ENCODE measurements around the gene SNX20.
A peak's percentile ranks its signal among the peaks of the same experiment; 100 is the strongest.

Gene SNX20

DNA sequence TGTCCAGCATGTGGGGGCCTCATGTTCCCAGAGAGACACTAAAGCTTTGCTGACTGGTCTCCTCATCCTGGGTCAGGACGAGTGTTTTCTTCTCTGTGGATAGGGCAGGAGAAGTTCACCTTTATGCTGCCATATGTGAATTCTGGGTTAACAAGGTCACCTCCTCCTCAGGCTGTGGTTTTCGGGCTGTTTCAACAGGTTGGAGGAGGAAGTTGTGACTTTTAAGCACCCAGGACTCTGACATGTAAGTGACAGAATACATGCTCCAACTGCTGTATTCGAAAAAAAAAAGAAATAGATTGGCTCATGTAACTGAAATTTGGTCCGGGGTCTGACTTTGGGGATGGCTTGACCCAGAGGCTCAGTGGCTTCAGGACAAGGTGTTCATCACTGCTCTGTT lies 54.2 kb downstream of the SNX20 start:
- Mint-ChIP-seq H3K9me3 (no peaks in the 10 kb centered on the region), H3K27me3 (ENCODE audit: low read depth) (no peaks in the 10 kb centered on the region), H3K27ac (peak overlapping the region in 2 of 3 experiments; percentile 50 to 78), H3K4me1 (peaks cover 25% of the 10 kb centered on the region), H3K4me3 (no peak overlapping the region), H3K36me3 (ENCODE audit: low read depth) (peaks cover 24% of the 10 kb centered on the region)
- TF ChIP-seq, protein P1, sequence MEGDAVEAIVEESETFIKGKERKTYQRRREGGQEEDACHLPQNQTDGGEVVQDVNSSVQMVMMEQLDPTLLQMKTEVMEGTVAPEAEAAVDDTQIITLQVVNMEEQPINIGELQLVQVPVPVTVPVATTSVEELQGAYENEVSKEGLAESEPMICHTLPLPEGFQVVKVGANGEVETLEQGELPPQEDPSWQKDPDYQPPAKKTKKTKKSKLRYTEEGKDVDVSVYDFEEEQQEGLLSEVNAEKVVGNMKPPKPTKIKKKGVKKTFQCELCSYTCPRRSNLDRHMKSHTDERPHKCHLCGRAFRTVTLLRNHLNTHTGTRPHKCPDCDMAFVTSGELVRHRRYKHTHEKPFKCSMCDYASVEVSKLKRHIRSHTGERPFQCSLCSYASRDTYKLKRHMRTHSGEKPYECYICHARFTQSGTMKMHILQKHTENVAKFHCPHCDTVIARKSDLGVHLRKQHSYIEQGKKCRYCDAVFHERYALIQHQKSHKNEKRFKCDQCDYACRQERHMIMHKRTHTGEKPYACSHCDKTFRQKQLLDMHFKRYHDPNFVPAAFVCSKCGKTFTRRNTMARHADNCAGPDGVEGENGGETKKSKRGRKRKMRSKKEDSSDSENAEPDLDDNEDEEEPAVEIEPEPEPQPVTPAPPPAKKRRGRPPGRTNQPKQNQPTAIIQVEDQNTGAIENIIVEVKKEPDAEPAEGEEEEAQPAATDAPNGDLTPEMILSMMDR (IDR thresholded peaks at IDR 0.05; ENCODE audit: unreplicated experiment in 3 of 3) = no peak

DNA sequence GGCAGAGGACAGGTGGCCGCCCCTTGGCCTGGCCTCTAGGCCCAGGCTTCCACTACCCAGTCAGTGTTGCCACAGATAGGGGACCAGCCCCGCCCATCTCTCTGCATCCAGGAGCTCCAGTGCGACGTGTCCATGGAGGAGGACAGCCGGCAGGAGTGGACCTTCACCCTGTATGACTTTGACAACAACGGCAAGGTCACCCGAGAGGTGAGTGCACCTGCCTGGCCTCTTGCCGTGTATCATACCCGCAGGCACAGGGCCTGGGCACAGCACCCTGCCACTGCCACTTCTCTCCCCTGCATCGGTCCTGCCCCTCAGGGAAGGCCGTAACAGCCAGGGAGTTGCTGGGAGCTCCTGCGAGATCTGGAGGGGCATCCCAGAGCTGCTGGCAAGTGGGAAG lies 55.7 kb downstream of the SNX20 start:
- H3K27ac Mint-ChIP-seq = no peak overlapping the region
- no peaks in the 10 kb centered on the region for H3K27me3 Mint-ChIP-seq (ENCODE audit: low read depth)
- TF ChIP-seq, protein P1 (IDR thresholded peaks at IDR 0.05; ENCODE audit: unreplicated experiment in 3 of 3) = no peak
- no peaks in the 10 kb centered on the region for H3K9me3 Mint-ChIP-seq
- H3K36me3 Mint-ChIP-seq (ENCODE audit: low read depth) = peaks cover 17% of the 10 kb centered on the region
- H3K4me3 Mint-ChIP-seq = no peak overlapping the region
- peaks cover 25% of the 10 kb centered on the region for H3K4me1 Mint-ChIP-seq

- peaks cover 19% of the 10 kb centered on the region for H3K36me3 Mint-ChIP-seq (ENCODE audit: low read depth)
- H3K27ac Mint-ChIP-seq = peak overlapping the region in 1 of 3 experiments; percentile 43
- H3K4me3 Mint-ChIP-seq = no peak overlapping the region
- H3K9me3 Mint-ChIP-seq = no peaks in the 10 kb centered on the region
- H3K27me3 Mint-ChIP-seq (ENCODE audit: low read depth) = no peaks in the 10 kb centered on the region
- TF ChIP-seq, protein P1 (IDR thresholded peaks at IDR 0.05; ENCODE audit: unreplicated experiment in 3 of 3) = no peak
- peaks cover 25% of the 10 kb centered on the region for H3K4me1 Mint-ChIP-seq
These were observed 56.6 kb downstream of the SNX20 start for GRCh38 chr16:50624449-50624970.

DNA sequence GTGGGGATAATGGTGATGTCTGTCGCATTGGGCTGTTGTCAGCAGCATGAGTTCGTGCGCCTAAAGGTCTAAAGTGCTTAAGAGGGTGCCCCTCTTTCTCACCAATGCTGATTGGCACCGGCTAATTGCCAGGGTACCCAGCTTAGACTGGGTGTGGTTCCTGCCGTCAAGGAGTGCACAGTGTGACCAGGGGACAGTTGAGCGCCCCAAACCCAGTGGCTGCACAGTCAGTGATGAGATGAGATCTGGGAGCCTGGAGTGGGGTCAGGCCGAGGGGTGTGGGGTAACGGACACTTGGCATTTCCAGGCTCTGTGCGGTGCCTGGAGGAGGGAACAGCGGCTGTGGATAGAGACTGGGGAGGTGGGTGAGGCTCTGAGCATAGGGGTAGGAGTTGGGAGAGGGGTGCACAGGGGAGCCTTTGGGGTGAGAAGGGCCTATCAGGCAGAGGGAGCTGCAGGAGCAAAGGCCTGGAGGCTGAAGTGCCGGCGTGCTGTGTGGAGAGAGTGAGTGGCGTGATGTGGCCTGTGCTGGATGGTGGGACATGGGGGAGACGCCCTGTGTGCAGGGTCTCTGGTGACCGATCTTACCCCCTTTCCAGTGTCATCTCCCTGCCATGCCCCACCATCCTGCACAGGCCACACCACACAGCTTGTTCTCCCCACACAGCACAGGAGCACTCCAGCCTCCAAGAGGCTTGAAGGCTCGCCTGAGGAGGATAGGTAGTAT lies 58.3 kb downstream of the SNX20 start:
- Mint-ChIP-seq H3K9me3 (no peaks in the 10 kb centered on the region), H3K4me3 (no peak overlapping the region), H3K4me1 (peaks cover 41% of the 10 kb centered on the region), H3K27ac (no peak overlapping the region), H3K36me3 (ENCODE audit: low read depth) (peaks cover 19% of the 10 kb centered on the region), H3K27me3 (ENCODE audit: low read depth) (no peaks in the 10 kb centered on the region)
- TF ChIP-seq, protein P1 (IDR thresholded peaks at IDR 0.05; ENCODE audit: unreplicated experiment in 3 of 3) = no peak

DNA sequence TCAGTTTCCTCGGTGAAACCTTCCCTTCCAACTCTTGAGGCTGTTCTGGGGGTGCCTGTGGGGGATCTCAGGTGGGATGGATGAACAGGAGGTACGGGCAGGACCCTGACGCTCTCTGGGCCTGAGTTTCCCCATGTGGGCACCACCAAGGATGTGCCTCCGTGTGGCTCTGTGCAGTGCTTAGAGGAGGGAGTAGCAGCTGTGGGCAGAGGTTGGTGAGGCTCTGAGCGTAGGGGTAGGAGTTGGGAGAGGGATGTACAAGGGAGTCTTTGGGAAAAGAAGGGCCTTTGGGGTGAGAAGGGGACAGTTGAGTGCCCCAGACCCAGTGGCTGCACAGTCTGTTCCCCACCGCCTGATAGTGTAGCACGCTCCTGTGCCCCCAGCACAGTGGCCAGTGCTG lies 59.1 kb downstream of the SNX20 start:
- H3K9me3 Mint-ChIP-seq = no peaks in the 10 kb centered on the region

More for the DNA sequence above, 59.1 kb downstream of the SNX20 start:
- Mint-ChIP-seq H3K27me3 (ENCODE audit: low read depth) (no peaks in the 10 kb centered on the region), H3K36me3 (ENCODE audit: low read depth) (peaks cover 16% of the 10 kb centered on the region), H3K4me1 (peaks cover 41% of the 10 kb centered on the region), H3K27ac (peak overlapping the region in 1 of 3 experiments; percentile 64), H3K4me3 (no peak overlapping the region)
- TF ChIP-seq, protein P1 (IDR thresholded peaks at IDR 0.05; ENCODE audit: unreplicated experiment in 3 of 3) = no peak
